Upper lobe of left lung (tissue), 6 donors: ENCODE results near the gene GABRB1. TPM values are rescaled to one million over a fixed set of nuclear protein-coding genes. Genes with fewer than 3 reads are reported as not detected.

Source experiments
- ATAC-seq, 2 donors: fragments of 200-7000 bp; cut with Tn5 transposase; one replicate each; pipeline ENCODE4 v1.9.1; 2022; ENCODE audit warnings: mild to moderate bottlenecking in 2 of 2, moderate library complexity in 2 of 2; ENCODE audit not compliant: low FRiP score in 2 of 2
- DNase-seq, 2 donors: peaks; one replicate each; pipeline ENCODE4 v3.0.0-alpha.2; 2019 to 2020
- H3K27ac ChIP-seq, 4 donors: fragments of 200-600 bp; sonication (generic); one replicate each; pipeline ENCODE4 v1.5.1; 2016 to 2019
- H3K27me3 ChIP-seq, 4 donors: fragments of 200-600 bp; sonication (generic); one replicate each; pipeline ENCODE4 v1.5.1; 2017 to 2019
- H3K36me3 ChIP-seq, 4 donors: fragments of 200-600 bp; sonication (generic); one replicate each; pipeline ENCODE4 v1.5.1; 2016 to 2019
- H3K4me1 ChIP-seq, 4 donors: fragments of 200-600 bp; sonication (generic); one replicate each; pipeline ENCODE4 v1.5.1; 2018 to 2019
- H3K4me3 ChIP-seq, 4 donors: fragments of 200-600 bp; sonication (generic); one replicate each; pipeline ENCODE4 v1.5.1; 2017 to 2019; ENCODE audit warnings: mild to moderate bottlenecking in 2 of 4, moderate library complexity in 1 of 4
- H3K9me3 ChIP-seq, 4 donors: fragments of 200-600 bp; sonication (generic); one replicate each; pipeline ENCODE4 v1.5.1; 2018 to 2019
- EP300 ChIP-seq, 4 donors: sonication (generic); formaldehyde crosslinking; IDR thresholded peaks; one replicate each; pipeline ENCODE4 v1.5.1; 2017; ENCODE audit warnings: antibody characterized with exemption in 4 of 4, control low read depth in 2 of 4
- POLR2A ChIP-seq, 4 donors: fragments of 450-650 bp; IDR thresholded peaks; one replicate each; pipeline ENCODE4 v1.5.1; 2016 to 2017; ENCODE audit warnings: antibody characterized with exemption in 4 of 4, mild to moderate bottlenecking in 2 of 4
- POLR2AphosphoS5 ChIP-seq, 2 donors: sonication (generic); formaldehyde crosslinking; IDR thresholded peaks; one replicate each; pipeline ENCODE4 v1.5.1; 2017; ENCODE audit warnings: antibody characterized with exemption in 2 of 2
- WGBS, 2 donors: methylation state at CpG; one replicate each; pipeline ENCODE4 v1.1.5; 2017 to 2018; 5-methylcytosine and 5-hydroxymethylcytosine counted together
- total RNA-seq, 6 donors: library from RNA; depleted of rRNA in 4 of 6; stranded (reverse); fragments of >200 nt in 4 of 6; gene quantifications; one replicate each; pipeline versions ENCODE4 v1.1.0 to v1.2.1, GENCODE V29; 2016 to 2021
- TF ChIP-seq, protein P1 (sequence below), 6 experiments: fragments of 450-650 bp in 4 of 6; fragments of 200-600 bp in 2 of 6; sonication (generic) in 2 of 6; IDR thresholded peaks; one replicate each; pipeline ENCODE4 v1.5.1; 2016 to 2019; ENCODE audit warnings: antibody characterized with exemption in 6 of 6
- donor health status: DM: no; HTN: no; CAD: no; lungs with moderate emphysema.
- donor health status: DM: no; HTN: yes; CAD: no; lungs with severe emphysema.

GABRB1 gene
- total RNA-seq, 6 donors from 2014 or later = not detected

DNA sequence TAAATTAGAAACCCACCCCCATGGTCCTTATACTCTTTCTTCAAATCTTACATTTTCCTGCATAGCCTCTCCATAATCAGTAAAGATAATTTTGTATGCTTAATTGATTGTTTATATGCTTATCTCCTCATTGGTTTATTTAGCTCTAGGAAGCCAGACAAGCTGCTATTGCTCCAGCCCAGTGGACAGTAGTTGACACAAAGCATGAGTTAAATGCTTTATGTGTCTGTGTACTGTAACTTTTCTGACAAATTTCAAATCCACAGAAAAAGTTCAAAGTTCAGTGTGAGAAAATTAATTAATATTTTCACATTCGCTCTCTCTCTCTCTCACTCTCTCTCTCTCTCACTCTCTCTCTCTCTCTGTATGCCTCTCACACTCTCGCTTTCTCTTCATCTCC, 181.7 kb downstream of the GABRB1 start:
- Histone ChIP-seq H3K9me3 (no peaks in the 10 kb centered on the region), H3K4me1 (no peaks in the 10 kb centered on the region), H3K36me3 (no peaks in the 10 kb centered on the region), H3K4me3 (no peak overlapping the region), H3K27ac (no peak overlapping the region), H3K27me3 (no peaks in the 10 kb centered on the region)
- TF ChIP-seq POLR2A (IDR thresholded peaks at IDR 0.05) = no peak
- TF ChIP-seq EP300 (IDR thresholded peaks at IDR 0.05) = no peak
- TF ChIP-seq, protein P1, sequence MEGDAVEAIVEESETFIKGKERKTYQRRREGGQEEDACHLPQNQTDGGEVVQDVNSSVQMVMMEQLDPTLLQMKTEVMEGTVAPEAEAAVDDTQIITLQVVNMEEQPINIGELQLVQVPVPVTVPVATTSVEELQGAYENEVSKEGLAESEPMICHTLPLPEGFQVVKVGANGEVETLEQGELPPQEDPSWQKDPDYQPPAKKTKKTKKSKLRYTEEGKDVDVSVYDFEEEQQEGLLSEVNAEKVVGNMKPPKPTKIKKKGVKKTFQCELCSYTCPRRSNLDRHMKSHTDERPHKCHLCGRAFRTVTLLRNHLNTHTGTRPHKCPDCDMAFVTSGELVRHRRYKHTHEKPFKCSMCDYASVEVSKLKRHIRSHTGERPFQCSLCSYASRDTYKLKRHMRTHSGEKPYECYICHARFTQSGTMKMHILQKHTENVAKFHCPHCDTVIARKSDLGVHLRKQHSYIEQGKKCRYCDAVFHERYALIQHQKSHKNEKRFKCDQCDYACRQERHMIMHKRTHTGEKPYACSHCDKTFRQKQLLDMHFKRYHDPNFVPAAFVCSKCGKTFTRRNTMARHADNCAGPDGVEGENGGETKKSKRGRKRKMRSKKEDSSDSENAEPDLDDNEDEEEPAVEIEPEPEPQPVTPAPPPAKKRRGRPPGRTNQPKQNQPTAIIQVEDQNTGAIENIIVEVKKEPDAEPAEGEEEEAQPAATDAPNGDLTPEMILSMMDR (IDR thresholded peaks at IDR 0.05) = no peak
- TF ChIP-seq POLR2AphosphoS5 (IDR thresholded peaks at IDR 0.05) = no peak
- ATAC-seq = no peak
- 78 to 83% methylated on average over 2 of the region's 2 CpGs for WGBS, 2 donors
- DNase-seq = no peak

DNA sequence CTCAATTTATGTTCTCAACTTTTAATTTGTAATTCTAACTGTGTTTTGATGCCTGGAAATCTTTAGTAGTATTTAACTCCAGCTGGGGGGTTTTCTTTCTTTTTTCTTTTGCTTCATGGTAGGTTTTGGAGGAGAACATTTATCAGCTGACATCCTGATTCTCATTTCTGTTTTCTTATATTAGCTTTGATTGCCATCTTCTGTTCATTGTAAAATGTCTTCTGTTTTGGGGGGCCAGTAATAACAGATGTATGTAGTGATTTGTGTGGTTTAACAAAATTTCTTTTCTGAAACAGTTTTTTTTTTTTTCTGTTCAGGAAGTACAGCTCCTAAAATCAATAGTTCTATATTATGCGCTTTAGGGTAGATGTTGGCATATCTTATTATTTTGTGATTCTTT, 182.2 kb downstream of the GABRB1 start:
- Histone ChIP-seq H3K9me3 (no peaks in the 10 kb centered on the region), H3K27ac (no peak overlapping the region), H3K36me3 (no peaks in the 10 kb centered on the region), H3K4me3 (no peak overlapping the region), H3K27me3 (no peaks in the 10 kb centered on the region), H3K4me1 (no peaks in the 10 kb centered on the region)
- DNase-seq (no peak), ATAC-seq (no peak)
- 98 to 100% methylated on average over 1 of the region's 1 CpG for WGBS, 2 donors
- no peak for TF ChIP-seq POLR2A (IDR thresholded peaks at IDR 0.05)
- TF ChIP-seq, protein P1 (IDR thresholded peaks at IDR 0.05) = no peak
- no peak for TF ChIP-seq EP300 (IDR thresholded peaks at IDR 0.05)
- no peak for TF ChIP-seq POLR2AphosphoS5 (IDR thresholded peaks at IDR 0.05)

DNA sequence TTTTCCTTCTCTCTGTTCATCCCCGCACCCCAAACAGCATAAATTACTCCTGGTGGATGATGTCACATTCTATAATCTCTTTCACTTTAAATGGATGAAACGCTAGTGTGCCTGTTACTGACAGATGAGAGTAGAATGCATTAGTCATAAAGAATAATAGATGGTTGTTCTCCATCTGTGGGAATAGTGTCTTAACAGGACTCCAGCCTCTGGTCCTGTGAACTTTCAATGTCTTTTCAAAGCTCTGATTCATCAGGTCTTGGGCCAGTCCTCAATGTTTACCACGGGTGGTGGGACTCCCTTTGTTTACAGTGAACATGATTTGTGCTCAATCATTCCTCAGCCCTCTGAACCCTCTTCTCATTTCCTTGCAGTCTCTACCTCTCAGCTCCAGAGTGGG, 182.6 kb downstream of the GABRB1 start:
- WGBS, 2 donors = 52 to 53% methylated on average over 3 of the region's 3 CpGs
- Histone ChIP-seq H3K4me3 (no peak overlapping the region), H3K9me3 (no peaks in the 10 kb centered on the region), H3K27me3 (no peaks in the 10 kb centered on the region), H3K4me1 (no peaks in the 10 kb centered on the region), H3K27ac (no peak overlapping the region), H3K36me3 (no peaks in the 10 kb centered on the region)
- DNase-seq = no peak
- TF ChIP-seq, protein P1 (IDR thresholded peaks at IDR 0.05) = no peak
- TF ChIP-seq EP300 (IDR thresholded peaks at IDR 0.05) (no peak), POLR2A (IDR thresholded peaks at IDR 0.05) (no peak), POLR2AphosphoS5 (IDR thresholded peaks at IDR 0.05) (no peak)
- no peak for ATAC-seq

DNA sequence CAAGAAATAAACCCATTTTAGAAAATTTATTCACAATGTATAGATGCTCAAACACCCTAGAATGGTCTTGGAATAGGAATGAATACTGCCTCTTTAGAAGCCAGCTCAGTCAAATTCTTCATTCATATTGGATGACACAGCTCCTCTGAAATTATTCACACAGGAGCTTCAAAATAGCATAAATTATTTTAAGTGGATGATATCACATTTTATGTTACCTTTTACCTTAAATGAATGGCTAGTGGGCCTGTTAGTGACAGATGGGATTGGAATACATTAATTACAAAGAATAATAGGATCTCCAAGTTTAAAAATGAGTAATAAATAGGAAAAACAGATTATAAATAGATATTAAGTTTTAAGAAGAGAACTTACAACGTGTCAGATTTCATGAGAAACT, 184.4 kb downstream of the GABRB1 start:
- no peaks in the 10 kb centered on the region for H3K27me3 ChIP-seq
- DNase-seq = no peak
- no peak for ATAC-seq
- TF ChIP-seq EP300 (IDR thresholded peaks at IDR 0.05) = no peak
- no peak for TF ChIP-seq POLR2A (IDR thresholded peaks at IDR 0.05)
- TF ChIP-seq, protein P1 (IDR thresholded peaks at IDR 0.05) = no peak
- H3K9me3 ChIP-seq = no peaks in the 10 kb centered on the region
- H3K4me3 ChIP-seq = no peak overlapping the region
- no peaks in the 10 kb centered on the region for H3K36me3 ChIP-seq
- WGBS, 2 donors = 27 to 28% methylated on average over 1 of the region's 1 CpG
- H3K4me1 ChIP-seq = no peaks in the 10 kb centered on the region
- no peak overlapping the region for H3K27ac ChIP-seq

DNA sequence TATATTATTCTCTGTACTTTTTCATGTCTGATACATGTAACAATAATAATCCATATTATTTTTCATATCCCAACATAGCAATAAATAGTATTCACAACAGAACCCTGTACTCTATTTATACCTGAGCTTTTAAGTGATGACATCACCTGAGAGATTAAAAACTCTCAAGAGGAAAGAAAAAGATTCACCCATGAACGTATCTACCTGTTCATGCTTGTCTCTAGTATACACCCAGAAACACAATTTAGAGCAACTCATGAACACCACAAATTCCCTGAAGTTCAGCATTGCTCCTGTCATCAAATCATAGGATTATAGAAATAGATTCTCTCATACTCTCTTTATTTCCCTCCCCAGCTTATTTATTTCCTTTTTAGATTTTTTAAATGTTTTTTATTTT, 185.9 kb downstream of the GABRB1 start:
- no peak overlapping the region for H3K27ac ChIP-seq

More for the DNA sequence above, 185.9 kb downstream of the GABRB1 start:
- TF ChIP-seq POLR2AphosphoS5 (IDR thresholded peaks at IDR 0.05) (no peak), EP300 (IDR thresholded peaks at IDR 0.05) (no peak), POLR2A (IDR thresholded peaks at IDR 0.05) (no peak)
- TF ChIP-seq, protein P1 (IDR thresholded peaks at IDR 0.05) = no peak
- no peaks in the 10 kb centered on the region for H3K9me3 ChIP-seq
- H3K4me3 ChIP-seq = no peak overlapping the region
- H3K36me3 ChIP-seq = no peaks in the 10 kb centered on the region
- no peaks in the 10 kb centered on the region for H3K4me1 ChIP-seq
- ATAC-seq = no peak
- WGBS, 2 donors = 52 to 65% methylated on average over 1 of the region's 1 CpG
- no peak for DNase-seq
- no peaks in the 10 kb centered on the region for H3K27me3 ChIP-seq
